HEK293 (cell line): ENCODE data around the gene EGR1.

Source experiments
- GFI1B ChIP-seq: fragments of 450-650 bp; formaldehyde crosslinking; IDR thresholded peaks from 2 replicates; pipeline ENCODE4 v1.5.1; 2016; ENCODE audit warnings: missing biosample characterization, missing genetic modification characterization
- TCF7L2 ChIP-seq: IDR thresholded peaks from 2 replicates; pipeline ENCODE4 v1.6.1; 2011; ENCODE audit warnings: low read depth, mild to moderate bottlenecking, inconsistent platforms, low read length, moderate library complexity, borderline replicate concordance
- TRIM28 ChIP-seq: IDR thresholded peaks from 2 replicates; pipeline ENCODE4 v1.6.1; 2011; ENCODE audit warnings: low read length, control low read depth, borderline replicate concordance
- YY1 ChIP-seq: fragments of 450-650 bp; formaldehyde crosslinking; IDR thresholded peaks from 2 replicates; pipeline ENCODE4 v1.5.1; 2018; ENCODE audit warnings: missing biosample characterization, missing genetic modification characterization
- ZNF133 ChIP-seq: fragments of 450-650 bp; formaldehyde crosslinking; IDR thresholded peaks from 2 replicates; pipeline ENCODE4 v1.5.1; 2016; ENCODE audit warnings: missing biosample characterization, missing genetic modification characterization
- ZNF138 ChIP-seq: fragments of 450-650 bp; formaldehyde crosslinking; IDR thresholded peaks from 2 replicates; pipeline ENCODE4 v1.5.1; 2016; ENCODE audit warnings: missing biosample characterization, missing genetic modification characterization, borderline replicate concordance
- ZNF140 ChIP-seq: fragments of 450-650 bp; formaldehyde crosslinking; IDR thresholded peaks from 2 replicates; pipeline ENCODE4 v1.5.1; 2016; ENCODE audit warnings: missing biosample characterization, missing genetic modification characterization
- ZNF350 ChIP-seq: fragments of 450-650 bp; formaldehyde crosslinking; IDR thresholded peaks from 2 replicates; pipeline ENCODE4 v1.5.0; 2017; ENCODE audit warnings: missing biosample characterization, mild to moderate bottlenecking, missing genetic modification characterization
- TF ChIP-seq, protein P1 (sequence below): fragments of 450-650 bp; formaldehyde crosslinking; IDR thresholded peaks from 2 replicates; pipeline ENCODE4 v1.5.1; 2016; ENCODE audit warnings: missing biosample characterization, missing genetic modification characterization
- TF ChIP-seq, protein P2 (sequence below): fragments of 450-650 bp; formaldehyde crosslinking; IDR thresholded peaks from 2 replicates; pipeline ENCODE4 v1.5.1; 2016; ENCODE audit warnings: missing biosample characterization, missing genetic modification characterization
- TF ChIP-seq, protein P3 (sequence below): IDR thresholded peaks from 2 replicates; pipeline ENCODE4 v1.6.1; 2011; ENCODE audit warnings: mild to moderate bottlenecking, low read depth, low read length, borderline replicate concordance

DNA sequence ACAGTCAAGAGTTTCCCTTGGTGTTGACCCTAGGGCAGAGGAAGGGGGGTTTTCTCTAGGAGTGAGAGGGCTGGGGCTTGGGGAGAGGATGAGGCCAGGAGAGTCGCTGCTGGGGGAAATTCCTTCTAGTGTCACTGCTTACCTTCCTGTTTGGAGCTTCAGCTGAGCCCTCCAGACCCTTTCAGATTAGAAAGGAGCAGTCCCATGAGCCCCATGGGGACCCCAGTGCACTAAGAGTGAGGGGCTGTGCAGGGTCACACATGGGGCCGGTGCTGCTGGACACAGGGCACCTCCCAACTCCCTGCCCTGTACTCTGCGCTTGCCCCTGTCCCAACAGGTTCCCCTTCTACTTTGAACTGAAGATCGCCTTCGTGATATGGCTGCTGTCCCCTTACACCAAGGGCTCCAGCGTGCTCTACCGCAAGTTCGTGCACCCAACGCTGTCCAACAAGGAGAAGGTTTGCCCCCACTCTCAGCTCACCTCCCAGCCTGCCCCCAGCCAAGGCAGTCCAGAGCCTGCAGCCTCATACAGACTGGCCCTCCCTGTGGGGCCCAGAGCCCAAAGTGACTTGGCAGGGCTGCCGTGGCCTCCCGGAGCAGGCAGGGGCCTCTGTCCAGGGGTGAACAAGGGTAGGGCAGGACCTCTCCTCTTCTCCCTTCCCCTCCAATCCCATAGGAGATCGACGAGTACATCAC is 21.1 kb upstream of the EGR1 start:
- TF ChIP-seq TRIM28 (no peak), YY1 (no peak), GFI1B (tag by site-specific recombination) (no peak), ZNF350 (tag by site-specific recombination) (no peak), ZNF140 (tag by site-specific recombination) (no peak), TCF7L2 (no peak), ZNF138 (tag by site-specific recombination) (no peak), ZNF133 (tag by site-specific recombination) (no peak)
- TF ChIP-seq, protein P1, sequence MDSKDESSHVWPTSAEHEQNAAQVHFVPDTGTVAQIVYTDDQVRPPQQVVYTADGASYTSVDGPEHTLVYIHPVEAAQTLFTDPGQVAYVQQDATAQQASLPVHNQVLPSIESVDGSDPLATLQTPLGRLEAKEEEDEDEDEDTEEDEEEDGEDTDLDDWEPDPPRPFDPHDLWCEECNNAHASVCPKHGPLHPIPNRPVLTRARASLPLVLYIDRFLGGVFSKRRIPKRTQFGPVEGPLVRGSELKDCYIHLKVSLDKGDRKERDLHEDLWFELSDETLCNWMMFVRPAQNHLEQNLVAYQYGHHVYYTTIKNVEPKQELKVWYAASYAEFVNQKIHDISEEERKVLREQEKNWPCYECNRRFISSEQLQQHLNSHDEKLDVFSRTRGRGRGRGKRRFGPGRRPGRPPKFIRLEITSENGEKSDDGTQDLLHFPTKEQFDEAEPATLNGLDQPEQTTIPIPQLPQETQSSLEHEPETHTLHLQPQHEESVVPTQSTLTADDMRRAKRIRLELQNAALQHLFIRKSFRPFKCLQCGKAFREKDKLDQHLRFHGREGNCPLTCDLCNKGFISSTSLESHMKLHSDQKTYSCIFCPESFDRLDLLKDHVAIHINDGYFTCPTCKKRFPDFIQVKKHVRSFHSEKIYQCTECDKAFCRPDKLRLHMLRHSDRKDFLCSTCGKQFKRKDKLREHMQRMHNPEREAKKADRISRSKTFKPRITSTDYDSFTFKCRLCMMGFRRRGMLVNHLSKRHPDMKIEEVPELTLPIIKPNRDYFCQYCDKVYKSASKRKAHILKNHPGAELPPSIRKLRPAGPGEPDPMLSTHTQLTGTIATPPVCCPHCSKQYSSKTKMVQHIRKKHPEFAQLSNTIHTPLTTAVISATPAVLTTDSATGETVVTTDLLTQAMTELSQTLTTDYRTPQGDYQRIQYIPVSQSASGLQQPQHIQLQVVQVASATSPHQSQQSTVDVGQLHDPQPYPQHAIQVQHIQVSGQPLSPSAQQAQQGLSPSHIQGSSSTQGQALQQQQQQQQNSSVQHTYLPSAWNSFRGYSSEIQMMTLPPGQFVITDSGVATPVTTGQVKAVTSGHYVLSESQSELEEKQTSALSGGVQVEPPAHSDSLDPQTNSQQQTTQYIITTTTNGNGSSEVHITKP (tag by site-specific recombination): no peak
- TF ChIP-seq, protein P2, sequence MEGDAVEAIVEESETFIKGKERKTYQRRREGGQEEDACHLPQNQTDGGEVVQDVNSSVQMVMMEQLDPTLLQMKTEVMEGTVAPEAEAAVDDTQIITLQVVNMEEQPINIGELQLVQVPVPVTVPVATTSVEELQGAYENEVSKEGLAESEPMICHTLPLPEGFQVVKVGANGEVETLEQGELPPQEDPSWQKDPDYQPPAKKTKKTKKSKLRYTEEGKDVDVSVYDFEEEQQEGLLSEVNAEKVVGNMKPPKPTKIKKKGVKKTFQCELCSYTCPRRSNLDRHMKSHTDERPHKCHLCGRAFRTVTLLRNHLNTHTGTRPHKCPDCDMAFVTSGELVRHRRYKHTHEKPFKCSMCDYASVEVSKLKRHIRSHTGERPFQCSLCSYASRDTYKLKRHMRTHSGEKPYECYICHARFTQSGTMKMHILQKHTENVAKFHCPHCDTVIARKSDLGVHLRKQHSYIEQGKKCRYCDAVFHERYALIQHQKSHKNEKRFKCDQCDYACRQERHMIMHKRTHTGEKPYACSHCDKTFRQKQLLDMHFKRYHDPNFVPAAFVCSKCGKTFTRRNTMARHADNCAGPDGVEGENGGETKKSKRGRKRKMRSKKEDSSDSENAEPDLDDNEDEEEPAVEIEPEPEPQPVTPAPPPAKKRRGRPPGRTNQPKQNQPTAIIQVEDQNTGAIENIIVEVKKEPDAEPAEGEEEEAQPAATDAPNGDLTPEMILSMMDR (tag by site-specific recombination): no peak
- TF ChIP-seq, protein P3, sequence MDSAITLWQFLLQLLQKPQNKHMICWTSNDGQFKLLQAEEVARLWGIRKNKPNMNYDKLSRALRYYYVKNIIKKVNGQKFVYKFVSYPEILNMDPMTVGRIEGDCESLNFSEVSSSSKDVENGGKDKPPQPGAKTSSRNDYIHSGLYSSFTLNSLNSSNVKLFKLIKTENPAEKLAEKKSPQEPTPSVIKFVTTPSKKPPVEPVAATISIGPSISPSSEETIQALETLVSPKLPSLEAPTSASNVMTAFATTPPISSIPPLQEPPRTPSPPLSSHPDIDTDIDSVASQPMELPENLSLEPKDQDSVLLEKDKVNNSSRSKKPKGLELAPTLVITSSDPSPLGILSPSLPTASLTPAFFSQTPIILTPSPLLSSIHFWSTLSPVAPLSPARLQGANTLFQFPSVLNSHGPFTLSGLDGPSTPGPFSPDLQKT: no peak
